GM18502 (cell line): ENCODE measurements around the gene GRK2.
A peak's percentile ranks its signal among the peaks of the same experiment; 100 is the strongest.
"Not testable (repeated sequence)": the region's sequence is repeated elsewhere in the genome, so short reads cannot be mapped to it uniquely, and the experiment has no call there.

Experiments
- ATAC-seq: cut with Tn5 transposase; IDR thresholded peaks from one replicate; pipeline ENCODE4 v1.9.1; 2021; ENCODE audit warnings: mild to moderate bottlenecking; ENCODE audit not compliant: unreplicated experiment, poor library complexity

Gene GRK2

DNA sequence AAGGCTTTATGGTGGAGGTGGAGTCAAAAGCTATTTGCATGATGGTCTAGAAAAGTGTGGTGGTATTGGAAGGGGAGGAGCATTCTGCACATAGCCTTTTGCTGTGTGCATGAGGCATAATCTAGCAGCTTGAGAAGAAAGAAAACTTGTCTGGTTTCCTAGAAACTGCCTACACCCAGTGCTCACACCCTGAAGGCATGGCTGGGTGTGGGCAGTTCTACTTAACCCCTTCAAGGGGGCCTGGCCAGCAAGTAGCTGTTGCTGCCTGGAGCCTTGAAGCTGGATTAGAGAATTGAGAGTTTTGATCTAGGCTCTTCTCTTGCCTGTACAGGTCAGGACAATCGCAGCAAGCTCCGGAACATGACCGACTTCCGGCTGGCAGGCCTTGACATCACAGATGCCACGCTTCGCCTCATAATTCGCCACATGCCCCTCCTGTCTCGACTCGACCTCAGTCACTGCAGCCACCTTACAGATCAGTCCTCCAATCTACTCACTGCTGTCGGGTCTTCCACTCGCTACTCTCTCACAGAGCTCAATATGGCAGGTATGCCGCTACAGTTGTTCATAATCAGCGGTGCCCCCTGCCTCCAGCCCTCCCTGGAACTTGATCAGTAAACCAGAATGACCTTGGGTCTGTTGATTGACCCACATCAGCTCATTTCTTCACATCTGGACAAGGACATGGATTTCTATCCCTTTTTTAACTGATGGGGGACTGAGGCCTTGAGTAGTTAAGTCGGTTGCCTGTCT lies 12.2 kb upstream of the GRK2 start:
- ATAC-seq, result no peak

DNA sequence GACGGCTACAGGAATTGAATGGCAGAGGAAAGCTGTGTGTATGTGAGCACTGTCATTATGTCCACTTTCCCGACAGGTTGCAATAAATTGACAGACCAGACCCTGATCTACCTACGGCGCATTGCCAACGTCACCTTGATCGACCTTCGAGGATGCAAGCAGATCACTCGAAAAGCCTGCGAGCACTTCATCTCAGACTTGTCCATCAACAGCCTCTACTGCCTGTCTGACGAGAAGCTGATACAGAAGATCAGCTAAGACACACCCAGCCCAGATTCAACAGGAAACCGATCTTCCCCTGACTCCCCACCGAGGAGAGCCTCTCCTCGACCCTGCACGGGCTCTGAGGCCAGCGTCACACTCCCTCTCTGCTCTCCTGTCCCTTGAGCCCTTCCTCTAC lies 11.5 kb upstream of the GRK2 start:
- no peak for ATAC-seq

DNA sequence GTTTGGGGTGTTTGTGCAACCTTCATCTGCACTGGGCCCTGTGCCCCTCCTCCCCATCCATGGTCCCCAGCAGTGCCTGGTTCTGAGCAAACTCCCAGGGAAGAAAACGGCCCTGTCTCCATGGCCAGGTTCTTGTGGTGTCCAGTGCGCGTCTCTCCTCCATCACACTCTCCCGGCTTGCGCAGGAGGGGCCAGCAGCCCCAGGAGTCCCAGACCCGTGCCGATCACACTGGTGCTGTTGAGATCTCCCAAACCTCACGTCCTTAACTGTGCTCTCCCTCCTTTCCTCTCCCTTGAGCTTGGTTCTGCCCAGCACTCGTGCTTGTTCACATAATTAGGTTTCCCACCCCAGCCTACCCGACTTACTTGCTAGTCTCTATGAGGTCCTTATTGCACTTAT lies 10.9 kb upstream of the GRK2 start:
- no peak for ATAC-seq

DNA sequence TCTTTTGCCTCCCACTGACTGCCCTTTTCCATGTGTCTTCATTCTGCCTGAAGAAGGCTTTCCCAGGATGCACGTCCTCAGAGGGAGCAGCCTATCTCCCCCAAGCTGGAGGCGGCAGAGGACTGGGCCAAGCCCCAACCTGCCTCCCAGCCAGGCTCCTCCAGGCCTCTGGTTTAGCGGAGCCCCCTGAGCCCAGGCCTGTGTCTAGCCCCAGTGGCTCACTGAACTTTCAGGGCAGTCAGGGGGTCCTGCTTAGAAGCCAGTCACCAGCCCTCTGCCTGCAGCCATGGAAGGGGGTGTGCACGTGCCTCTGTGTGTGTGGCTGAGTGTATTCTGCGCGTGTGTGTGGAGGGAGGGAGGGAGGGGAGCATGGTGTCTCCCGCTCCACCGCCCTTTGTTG lies 10.4 kb upstream of the GRK2 start:
- no peak for ATAC-seq

DNA sequence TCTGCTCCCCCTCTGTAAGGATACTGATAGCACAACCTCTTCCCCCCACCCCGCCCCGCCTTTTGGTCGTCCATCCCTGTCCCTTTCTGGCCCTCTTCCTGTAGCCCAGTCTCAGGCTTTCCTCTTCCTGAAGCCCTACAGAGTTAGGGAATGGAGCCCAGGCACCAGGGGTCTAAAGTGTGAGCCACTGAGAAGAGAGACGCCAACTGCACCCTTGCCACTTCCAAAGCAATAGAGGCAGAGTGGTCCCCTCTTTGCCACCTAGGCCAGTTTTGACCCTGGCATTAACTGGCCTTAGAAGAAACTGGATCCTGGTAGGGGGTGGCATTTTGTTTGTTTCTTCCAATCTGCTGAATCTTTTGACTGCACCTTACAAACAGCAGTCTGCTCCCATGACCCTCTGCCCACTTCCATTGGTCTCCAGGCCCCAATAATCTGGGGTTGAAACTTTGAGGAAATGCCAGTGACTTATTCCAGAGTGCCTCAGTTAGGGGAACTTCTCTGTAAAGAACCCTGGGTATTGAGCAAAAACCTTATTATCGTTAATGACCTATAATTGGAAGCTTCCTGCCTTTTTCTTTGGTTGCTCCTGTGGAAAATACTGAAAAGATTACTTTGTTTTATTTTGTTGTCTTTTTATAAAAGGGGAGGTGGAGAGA lies 9.7 kb upstream of the GRK2 start:
- ATAC-seq, result no peak

DNA sequence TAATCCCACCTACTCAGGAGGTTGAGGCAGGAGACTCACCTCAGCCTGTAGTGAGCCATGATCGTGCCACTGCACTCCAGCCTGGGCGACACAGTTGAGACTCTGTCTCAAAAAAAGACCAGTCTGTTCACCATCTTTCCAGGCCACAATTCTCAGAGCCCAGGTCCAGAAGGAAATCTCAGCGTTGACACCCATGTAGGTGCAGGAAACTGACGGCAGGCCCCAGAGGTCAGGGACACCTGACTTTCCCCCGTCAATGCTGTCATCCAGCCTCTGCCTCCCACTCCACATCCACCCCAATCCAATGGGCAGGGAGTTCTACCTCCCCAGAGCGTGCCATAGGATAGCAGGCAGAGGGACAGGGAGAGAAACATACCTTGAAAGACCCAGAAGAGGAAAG lies 5.9 kb upstream of the GRK2 start:
- no peak for ATAC-seq

DNA sequence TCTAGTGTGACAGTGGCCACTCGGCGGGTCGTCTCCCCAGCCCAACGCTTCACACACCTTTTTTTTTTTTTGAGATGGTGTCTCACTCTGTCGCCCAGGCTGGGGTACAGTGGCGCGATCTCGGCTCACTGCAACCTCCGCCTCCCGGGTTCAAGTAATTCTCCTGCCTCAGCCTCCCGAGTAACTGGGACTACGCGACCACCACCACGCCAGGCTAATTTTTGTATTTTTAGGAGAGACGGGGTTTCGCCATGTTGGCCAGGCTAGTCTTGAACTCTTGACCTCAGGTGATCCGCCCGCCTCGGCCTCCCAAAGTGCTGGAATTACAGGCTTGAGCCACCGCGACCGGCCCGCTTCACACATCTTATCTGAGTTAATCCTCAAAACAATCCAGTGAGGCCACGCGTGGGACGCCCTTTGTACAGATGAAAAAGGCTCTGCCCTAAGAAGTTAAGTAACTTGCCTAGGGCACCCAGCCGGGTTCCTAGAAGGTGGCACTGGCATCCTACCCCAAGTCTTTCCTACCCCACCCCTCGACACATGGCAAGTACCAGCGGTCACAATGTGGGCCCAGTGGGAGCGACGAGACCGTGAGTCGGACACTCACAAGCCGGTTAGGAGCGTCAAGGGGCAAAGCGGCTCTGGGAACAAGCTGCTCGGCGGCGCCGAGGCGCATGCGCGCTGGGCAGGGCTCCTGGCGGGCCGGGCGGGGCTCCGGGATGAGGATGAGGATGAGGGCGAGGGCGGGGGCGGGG lies 5.2 kb upstream of the GRK2 start:
- ATAC-seq, result not testable (repeated sequence)

DNA sequence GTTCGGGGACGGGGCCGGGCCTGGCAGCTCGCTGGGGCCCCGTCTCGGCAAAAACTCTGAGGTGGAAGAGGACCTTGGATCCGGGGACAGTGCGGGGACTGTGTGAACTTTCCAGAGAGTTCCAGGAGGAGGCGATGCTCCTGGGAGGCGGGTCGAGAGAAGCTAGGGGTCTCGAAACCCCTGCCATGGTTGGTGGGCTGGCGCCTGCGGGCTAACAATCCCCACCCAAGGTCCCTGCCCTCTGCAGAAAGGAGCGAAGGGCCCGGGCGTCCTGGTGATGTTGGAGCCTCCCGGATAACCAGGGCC lies 4.7 kb upstream of the GRK2 start:
- no peak for ATAC-seq

DNA sequence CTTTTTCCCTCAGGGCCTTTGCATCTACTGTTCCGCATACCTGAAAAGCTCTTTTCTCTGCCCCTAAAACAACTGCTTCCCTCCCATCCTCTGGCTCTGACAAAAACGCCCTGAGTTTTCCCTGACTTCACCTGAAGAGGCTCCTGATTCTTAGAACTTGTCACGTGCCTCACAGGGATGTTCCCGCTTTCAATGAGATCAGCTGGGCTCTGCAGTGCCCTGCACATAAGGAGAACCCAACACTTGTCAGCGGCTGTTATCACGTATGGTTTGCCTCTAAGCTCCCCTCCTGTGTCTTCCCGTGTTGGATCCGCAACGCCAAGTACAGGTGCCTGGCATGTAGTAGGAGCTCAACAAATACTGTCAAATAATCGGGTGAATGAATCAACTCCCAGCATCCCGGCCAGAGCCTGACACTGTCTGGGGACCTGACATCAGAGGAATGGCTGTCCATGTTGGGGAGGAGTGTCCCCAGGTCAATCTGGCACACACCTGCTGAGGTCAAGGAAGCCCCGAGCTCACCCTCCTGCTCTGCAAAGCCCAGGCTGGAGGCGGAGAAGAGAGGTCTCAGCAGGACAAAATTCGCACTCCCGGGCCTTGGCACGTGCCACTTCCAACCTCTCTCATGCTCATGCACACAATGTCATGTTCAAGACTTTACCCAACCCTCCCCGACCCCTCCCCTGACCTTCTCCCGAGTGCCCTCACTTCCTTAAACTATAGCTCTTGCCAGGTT lies 4.2 kb upstream of the GRK2 start:
- ATAC-seq, result no peak

DNA sequence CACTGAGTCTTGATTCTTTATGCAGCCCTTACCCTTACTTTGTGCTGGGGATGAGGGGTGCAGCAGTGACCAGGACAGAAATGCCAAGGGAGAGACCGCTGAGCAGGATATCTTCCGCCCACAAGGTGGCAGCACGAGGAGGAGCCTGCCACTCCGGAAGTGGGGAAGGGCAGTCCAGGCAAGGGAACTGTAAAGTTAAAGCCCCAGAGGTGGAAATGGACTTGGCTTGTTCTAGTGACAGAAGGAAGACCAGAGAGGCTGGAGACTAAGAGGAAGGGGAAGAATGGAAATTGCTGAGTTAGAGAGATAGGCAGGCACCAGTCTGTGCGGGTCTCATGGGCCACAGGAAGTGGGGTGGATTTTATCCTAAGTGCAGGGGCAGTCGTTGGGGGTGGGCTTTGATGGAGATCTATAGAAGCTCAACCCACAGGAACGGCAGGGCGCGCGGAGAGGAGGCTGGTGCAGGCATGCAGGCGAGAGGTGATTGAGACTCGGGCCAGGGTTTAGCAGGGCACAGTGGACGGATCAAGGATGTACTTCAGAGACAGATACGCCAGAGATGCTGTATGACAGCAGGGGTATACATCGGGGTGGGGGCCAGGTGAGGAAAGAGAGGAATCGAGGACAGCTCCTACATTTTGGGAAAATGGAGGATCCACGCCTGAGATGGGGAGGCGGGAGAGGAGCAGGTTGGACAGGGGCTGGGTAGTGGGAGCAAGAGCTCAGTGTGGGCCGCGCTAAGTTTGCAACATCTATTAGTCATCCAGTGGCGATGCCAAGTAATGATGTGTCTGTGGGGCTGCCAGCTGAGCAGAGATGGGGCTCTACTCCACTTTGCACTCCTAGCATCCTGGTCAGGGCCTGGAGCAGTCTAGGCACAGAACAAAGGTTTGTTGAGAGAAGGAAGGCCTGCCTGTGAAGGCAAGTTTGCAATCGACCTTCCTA lies 3.3 kb upstream of the GRK2 start:
- ATAC-seq, result no peak

DNA sequence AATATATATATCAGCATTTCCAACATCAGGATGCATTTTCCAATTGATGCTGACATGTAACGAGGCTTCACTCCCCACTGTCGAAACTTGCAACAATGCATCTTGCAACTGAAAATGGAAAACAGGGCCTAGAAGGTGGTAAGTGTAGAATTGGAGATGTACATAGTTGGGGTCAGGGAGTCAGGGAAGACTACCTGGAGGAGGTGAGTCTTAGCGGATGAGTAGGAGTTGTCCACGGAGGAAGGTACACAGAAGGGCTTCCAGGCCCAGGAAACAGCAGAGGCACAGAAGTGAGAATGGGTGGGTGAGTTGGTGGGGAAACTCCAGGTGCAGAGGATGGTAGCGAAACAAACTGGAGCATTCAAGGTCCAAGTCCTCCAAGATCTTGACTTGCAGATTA lies 2.0 kb upstream of the GRK2 start:
- ATAC-seq, result no peak

DNA sequence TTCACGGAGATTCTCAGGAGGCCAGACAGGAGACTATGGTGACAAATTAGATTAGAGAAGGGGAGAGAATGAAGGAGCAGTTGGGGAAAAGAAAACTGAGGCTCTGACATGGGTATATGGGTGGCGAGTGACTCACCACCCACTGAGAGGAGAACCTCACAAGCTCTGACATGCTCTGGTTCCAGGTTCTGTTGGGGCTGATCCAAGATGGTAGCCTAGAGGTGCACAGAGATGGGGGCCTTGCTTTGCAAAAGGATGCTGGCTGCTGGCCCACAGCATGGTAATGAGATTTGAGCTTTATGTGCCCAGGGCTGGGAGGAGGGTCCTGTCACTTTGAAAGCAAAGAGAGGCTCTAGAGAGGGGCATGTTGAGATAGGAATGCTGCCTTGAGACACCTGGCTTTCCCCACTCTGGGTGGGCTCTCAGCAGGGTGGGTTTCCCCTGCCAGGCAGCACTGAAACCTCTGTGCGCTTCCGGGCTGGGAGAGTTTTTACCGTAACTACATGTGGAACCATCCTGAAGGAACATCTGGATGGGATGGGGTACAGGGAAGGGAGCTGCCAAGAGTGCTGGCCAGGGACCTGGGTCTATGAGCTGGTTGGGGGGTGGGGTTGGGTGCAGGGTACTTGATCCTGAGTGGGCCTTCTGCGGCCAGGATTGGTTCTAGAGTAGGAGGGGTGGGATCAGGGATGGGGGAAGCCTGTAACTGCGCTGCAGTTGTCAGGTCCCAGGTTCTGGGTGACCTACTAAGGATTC lies 1.2 kb upstream of the GRK2 start:
- ATAC-seq, result no peak

DNA sequence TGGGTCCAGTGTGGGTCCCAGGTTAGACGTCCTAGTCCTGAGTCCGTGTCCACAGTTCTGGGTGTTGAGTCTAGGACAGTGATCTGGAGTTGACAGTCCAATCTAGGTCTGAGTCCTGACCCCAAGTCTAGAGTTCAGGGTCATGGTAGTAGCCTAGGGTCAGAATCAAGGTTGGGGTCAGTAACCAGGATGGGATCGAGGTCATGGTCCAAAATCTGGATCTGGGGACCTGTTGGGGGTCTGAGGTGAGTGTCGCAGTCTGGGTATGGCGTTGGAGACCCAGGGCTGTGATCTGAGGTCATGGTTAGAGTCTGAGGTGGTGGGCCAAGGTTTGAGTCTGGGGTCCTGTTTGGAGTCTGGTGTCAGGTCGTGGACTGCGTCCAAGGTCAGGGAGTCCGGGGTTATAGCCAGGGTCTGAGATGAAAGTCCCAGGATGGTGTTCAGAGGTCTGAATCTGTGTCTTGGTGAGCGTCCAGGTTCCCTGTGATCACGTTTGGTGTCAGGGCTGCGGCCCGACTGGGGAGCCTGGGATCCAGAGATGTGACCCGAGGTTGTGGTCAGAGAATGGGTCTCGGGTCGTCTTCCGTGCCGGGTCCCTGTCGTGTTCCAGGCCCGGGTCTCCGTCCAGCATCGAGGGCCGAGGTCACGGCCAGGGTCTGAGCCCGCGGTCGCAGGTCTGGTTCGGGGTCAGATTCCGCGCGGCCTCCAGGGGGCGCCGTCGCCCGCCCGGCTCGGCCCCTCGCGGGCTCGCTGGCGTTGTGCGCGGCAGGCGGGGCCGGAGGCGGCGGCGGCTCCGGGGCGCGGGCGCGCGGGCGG lies 432 bp upstream of the GRK2 start:
- ATAC-seq, result peak; percentile 42

DNA sequence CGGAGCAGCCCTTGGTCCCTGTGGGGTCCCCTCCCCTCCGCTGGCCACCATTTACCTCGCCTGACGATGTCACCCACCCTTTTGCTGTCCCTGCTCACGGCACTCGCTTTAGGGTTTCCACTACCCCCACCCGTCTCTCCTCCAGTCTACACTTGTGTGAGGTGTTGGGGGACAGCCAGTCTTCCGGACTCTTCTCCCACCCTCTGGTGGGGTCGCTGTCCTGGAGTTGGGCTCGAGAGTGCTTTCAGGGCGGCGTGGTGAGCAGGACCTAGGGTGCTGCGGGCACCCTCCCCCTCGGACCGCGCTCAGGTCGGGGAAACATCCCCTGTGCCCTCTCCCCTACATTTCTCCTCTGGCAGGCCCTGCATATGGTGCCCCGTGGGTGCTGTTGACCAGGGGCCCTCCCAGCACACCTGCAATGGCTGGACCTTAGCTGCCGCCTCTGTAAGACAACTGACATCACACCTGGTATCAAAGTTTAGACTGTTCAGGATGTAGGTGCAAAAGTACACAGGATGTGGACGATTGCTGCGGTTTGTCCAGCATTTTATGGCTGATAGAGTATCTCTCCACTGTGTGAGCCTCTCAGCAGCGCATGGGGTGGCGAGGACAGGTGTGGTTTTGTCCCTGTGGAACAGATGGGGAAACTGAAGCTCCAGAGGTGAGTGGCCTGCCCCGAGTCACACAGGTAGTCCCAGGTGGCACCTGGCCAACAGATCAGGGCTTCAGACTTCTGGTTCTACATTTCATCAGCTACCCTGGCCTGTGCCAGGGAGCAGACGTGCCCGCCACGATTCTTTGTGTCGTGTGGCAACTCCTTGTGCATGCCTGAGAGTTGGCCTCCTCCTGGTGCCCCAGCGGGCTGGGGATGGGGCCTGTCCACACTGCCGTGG lies 1.2 kb downstream of the GRK2 start:
- no peak for ATAC-seq

DNA sequence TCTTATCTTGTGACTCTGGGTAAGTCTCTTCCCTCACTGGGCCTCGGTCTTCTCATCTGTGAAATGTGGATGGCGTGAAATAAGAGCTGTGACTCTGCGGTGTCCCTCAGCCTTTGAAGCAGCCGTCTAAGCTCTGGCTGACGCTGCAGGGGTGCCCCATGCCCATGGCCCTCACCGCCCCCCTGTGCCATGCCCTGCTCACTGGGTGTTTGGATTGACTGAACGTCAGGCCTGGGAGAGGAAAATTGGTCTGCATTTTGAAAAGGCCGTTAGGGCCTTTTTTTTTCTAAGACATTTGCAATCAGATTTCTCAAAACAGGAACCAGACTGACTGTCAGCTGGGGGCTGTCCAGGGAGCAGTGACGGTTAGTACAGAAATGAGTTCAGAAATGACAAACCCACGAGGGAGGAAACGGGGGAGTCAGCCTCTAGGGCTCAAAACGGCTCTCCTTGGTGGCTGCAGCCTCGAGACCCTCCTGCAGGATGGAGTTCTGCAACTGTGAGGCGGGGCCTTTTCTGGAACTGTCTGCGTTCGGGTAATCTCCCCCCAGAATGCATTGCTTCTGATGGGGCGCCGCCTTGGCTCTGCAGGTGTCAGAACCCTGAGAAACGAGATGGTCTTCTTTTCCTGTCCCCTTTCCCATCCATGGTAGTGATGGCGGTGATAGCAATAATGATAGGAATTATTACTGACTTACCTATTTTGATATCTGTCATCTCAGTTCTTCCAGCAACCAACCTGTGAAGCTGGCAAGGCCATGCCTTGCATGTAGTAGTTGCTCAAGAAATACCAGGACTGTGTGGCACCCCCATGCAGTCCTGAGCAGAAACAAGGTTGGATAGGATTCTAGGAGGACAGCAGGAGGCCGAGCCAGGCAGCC lies 2.0 kb downstream of the GRK2 start:
- no peak for ATAC-seq

DNA sequence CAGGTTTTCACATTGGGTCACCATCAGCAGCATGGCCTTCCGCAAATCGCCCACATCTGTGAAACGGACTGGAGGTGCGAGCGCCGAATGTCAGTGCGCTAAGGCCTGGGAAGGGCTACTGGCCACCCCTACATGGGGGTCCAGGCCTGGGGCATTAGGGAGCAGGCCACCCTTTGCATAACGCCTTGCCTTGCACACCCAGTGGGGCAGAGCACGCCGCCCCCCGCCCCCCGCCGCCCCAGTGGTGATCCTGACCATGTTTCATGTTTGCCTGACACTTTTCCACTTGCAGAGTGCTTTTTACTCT lies 2.6 kb downstream of the GRK2 start:
- no peak for ATAC-seq
